Gastroesophageal sphincter (tissue), 3 donors: Measurements from ENCODE around the gene PLOD1.

Experiments used
- EP300 ChIP-seq: sonication (generic); formaldehyde crosslinking; IDR thresholded peaks from one replicate; pipeline ENCODE4 v1.6.1; 2017; ENCODE audit warnings: antibody characterized with exemption, mild to moderate bottlenecking
- POLR2A ChIP-seq, 2 donors: fragments of 450-650 bp; IDR thresholded peaks; one replicate each; pipeline ENCODE4 v1.6.1; 2017; ENCODE audit warnings: antibody characterized with exemption in 2 of 2, mild to moderate bottlenecking in 2 of 2, moderate library complexity in 1 of 2
- POLR2AphosphoS5 ChIP-seq: sonication (generic); formaldehyde crosslinking; IDR thresholded peaks from one replicate; pipeline ENCODE4 v1.6.1; 2017; ENCODE audit warnings: antibody characterized with exemption
- TF ChIP-seq, protein P1 (sequence below), 4 experiments: fragments of 200-600 bp in 2 of 4; fragments of 450-650 bp in 2 of 4; sonication (generic) in 1 of 4; IDR thresholded peaks; one replicate each; pipeline ENCODE4 v1.5.1; 2017 to 2019; ENCODE audit warnings: antibody characterized with exemption in 4 of 4, mild to moderate bottlenecking in 2 of 4, moderate library complexity in 2 of 4

DNA sequence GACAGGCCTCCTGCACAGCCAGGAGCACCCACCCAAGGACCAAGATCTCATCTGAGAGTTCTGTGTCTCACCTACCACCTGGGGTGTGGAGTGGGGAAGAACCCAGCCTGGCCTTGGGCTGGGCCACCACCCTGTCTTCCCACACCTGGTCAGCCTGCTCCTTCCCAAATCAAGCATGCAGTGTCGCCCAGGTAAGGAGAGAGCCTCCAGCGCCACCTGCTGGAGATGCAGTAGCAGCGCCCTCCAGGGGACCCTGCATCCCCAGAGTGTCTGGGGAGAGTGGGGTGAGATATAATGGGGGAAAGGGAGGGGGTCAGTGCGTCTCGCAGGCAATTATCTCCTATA is 40.6 kb upstream of the PLOD1 start:
- TF ChIP-seq, protein P1, sequence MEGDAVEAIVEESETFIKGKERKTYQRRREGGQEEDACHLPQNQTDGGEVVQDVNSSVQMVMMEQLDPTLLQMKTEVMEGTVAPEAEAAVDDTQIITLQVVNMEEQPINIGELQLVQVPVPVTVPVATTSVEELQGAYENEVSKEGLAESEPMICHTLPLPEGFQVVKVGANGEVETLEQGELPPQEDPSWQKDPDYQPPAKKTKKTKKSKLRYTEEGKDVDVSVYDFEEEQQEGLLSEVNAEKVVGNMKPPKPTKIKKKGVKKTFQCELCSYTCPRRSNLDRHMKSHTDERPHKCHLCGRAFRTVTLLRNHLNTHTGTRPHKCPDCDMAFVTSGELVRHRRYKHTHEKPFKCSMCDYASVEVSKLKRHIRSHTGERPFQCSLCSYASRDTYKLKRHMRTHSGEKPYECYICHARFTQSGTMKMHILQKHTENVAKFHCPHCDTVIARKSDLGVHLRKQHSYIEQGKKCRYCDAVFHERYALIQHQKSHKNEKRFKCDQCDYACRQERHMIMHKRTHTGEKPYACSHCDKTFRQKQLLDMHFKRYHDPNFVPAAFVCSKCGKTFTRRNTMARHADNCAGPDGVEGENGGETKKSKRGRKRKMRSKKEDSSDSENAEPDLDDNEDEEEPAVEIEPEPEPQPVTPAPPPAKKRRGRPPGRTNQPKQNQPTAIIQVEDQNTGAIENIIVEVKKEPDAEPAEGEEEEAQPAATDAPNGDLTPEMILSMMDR (IDR thresholded peaks at IDR 0.05): peak in 3 of 4 experiments; percentile 62 to 86 (median 64)
- TF ChIP-seq POLR2AphosphoS5 (no peak), POLR2A (IDR thresholded peaks at IDR 0.05) (no peak), EP300 (no peak)
